Psoas muscle (tissue), 8 donors: ENCODE measurements around the gene PXYLP1. TPM values are rescaled to one million over a fixed set of nuclear protein-coding genes. Genes with fewer than 3 reads are reported as not detected.

Experiments
- ATAC-seq, 4 donors: fragments of 200-7000 bp; cut with Tn5 transposase; one replicate each; pipeline ENCODE4 v1.9.1; 2020; ENCODE audit warnings: moderate library complexity in 3 of 4, mild to moderate bottlenecking in 2 of 4
- DNase-seq, 2 donors: peaks; one replicate each; pipeline ENCODE4 v3.0.0-alpha.2; 2020
- H3K27ac ChIP-seq: fragments of 200-600 bp; one replicate; pipeline ENCODE4 v1.8.0; 2022
- H3K27me3 ChIP-seq, 3 donors: fragments of 200-600 bp in 1 of 3; one replicate each; pipeline versions ENCODE4 v1.6.1 to v1.8.0; 2013 to 2022; ENCODE audit warnings: low read length in 2 of 3, mild to moderate bottlenecking in 2 of 3, moderate library complexity in 1 of 3; ENCODE audit not compliant: insufficient read depth in 3 of 3
- H3K36me3 ChIP-seq, 2 donors: fragments of 200-600 bp in 1 of 2; one replicate each; pipeline versions ENCODE4 v1.6.1 to v1.8.0; 2013 to 2022; ENCODE audit warnings: low read depth in 1 of 2, mild to moderate bottlenecking in 1 of 2, moderate library complexity in 1 of 2; ENCODE audit not compliant: insufficient read depth in 1 of 2
- H3K4me1 ChIP-seq: fragments of 200-600 bp; one replicate; pipeline ENCODE4 v1.8.0; 2022
- H3K4me3 ChIP-seq: fragments of 200-600 bp; one replicate; pipeline ENCODE4 v1.8.0; 2022; ENCODE audit warnings: mild to moderate bottlenecking
- H3K9me3 ChIP-seq: fragments of 200-600 bp; one replicate; pipeline ENCODE4 v1.8.0; 2022
- WGBS, 3 donors: extraction: QIAGEN DNeasy Blood & Tissue Kit; methylation state at CpG; one replicate each; pipeline versions ENCODE4 v1.1.6 to v1.1.7; 2013; 5-methylcytosine and 5-hydroxymethylcytosine counted together
- intact Hi-C, 2 donors: fragments of 100-400 bp; cut with DNase I; formaldehyde crosslinking; loops; one replicate each; pipeline versions ENCODE4 v1.11.0 to v1.14.2; 2022
- polyA plus RNA-seq, 3 donors: library from polyadenylated mRNA; stranded (reverse); fragments of 200-250 nt; gene quantifications; one replicate each; pipeline ENCODE4 v1.2.3, GENCODE V29; 2013
- total RNA-seq, 4 donors: library from RNA; stranded (reverse); fragmentation: NEBNext Ultra II Directional in 2 of 4; extraction: Animal tissue kit (Norgen Biotek cat#: 25700) in 2 of 4; gene quantifications; one replicate each; pipeline versions ENCODE4 v1.2.1 to v1.2.4, GENCODE V29; 2021 to 2023
- TF ChIP-seq, protein P1 (sequence below): fragments of 200-600 bp; IDR thresholded peaks from one replicate; pipeline ENCODE4 v1.8.0; 2022; ENCODE audit warnings: antibody characterized with exemption
- donor health status: healthy with polysubstance abuse.
- donor health status: DM: no; HTN: no; CAD: no; lungs with moderate emphysema.
- donor health status: Bipolar disorder and iron deficiency.
- donor health status: healthy.
- donor health status: DM: yes; HTN: yes; CAD: no.
- donor health status: DM: no; HTN: no; CAD: no.
- donor health status: DM: no; HTN: no; CAD: no.
- donor health status: DM: yes; HTN: yes; CAD: no.

Gene PXYLP1
- total and polyA plus RNA-seq, 7 donors = 0.83 to 6.8 (median 1.8) TPM

DNA sequence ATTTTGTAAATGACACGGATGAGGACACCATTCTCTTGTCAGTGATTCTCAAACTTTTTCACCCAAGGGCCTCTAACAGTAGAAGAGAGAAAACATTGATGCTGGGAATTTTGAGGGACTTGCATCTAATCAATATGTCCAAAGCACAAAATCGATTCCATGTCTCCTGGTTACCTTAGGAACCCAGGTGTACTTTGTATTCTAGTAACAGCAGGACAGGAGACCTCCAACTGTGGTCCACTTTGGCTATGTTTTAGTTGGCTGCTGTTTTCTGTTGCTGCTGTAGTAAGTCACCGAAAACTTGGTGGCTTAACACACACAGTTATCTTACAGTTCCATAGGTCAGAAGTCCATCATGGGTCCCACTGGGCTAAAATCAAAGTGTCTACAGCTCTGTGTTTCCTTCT lies 112.2 kb downstream of the PXYLP1 start:
- WGBS, 3 donors = 76 to 88% (median 83%) methylated on average over 3 of the region's 3 CpGs
- H3K4me3 ChIP-seq = no peak overlapping the region
- TF ChIP-seq, protein P1, sequence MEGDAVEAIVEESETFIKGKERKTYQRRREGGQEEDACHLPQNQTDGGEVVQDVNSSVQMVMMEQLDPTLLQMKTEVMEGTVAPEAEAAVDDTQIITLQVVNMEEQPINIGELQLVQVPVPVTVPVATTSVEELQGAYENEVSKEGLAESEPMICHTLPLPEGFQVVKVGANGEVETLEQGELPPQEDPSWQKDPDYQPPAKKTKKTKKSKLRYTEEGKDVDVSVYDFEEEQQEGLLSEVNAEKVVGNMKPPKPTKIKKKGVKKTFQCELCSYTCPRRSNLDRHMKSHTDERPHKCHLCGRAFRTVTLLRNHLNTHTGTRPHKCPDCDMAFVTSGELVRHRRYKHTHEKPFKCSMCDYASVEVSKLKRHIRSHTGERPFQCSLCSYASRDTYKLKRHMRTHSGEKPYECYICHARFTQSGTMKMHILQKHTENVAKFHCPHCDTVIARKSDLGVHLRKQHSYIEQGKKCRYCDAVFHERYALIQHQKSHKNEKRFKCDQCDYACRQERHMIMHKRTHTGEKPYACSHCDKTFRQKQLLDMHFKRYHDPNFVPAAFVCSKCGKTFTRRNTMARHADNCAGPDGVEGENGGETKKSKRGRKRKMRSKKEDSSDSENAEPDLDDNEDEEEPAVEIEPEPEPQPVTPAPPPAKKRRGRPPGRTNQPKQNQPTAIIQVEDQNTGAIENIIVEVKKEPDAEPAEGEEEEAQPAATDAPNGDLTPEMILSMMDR = no peak
- no peak overlapping the region for H3K27ac ChIP-seq
- H3K27me3 ChIP-seq = no peaks in the 10 kb centered on the region
- H3K36me3 ChIP-seq = no peaks in the 10 kb centered on the region
- intact Hi-C loops = no loop called here
- ATAC-seq = no peak
- DNase-seq = no peak
- no peaks in the 10 kb centered on the region for H3K9me3 ChIP-seq
- no peaks in the 10 kb centered on the region for H3K4me1 ChIP-seq

Other genes with a start within 250 kb of the PXYLP1 start
- gene SPSB4, start 180.5 kb upstream of the PXYLP1 start, total RNA-seq = 1 to 10 TPM in 1 of 4 donors, under 1 TPM in 3; 0.40 to 1.9 (median 0.59) TPM
- 1 to 10 TPM in 1 of 3 donors, under 1 TPM in 2; 0.39 to 1.1 (median 0.41) TPM for gene SPSB4, start 180.5 kb upstream of the PXYLP1 start, polyA plus RNA-seq
- 100 to 1,000 TPM in 1 of 4 donors, 10 to 100 TPM in 3; 56.7 to 212 (median 87.0) TPM for gene ZBTB38, start 136.7 kb downstream of the PXYLP1 start, total RNA-seq
- 10 to 100 TPM; 24.2 to 61.7 (median 48.7) TPM for gene ZBTB38, start 136.7 kb downstream of the PXYLP1 start, polyA plus RNA-seq